ENCODE measurements around the gene SPATA9.

SPATA9 gene

GRCh38 chr5:95619514-95620029 is 63.2 kb downstream of the SPATA9 start:
- DNase-seq (ENCODE audit: low read depth in 2 of 2) = no peak

- no peak for DNase-seq (ENCODE audit: low read depth in 2 of 2)
Observed at GRCh38 chr5:95619096-95619495, 63.7 kb downstream of the SPATA9 start.

DNA sequence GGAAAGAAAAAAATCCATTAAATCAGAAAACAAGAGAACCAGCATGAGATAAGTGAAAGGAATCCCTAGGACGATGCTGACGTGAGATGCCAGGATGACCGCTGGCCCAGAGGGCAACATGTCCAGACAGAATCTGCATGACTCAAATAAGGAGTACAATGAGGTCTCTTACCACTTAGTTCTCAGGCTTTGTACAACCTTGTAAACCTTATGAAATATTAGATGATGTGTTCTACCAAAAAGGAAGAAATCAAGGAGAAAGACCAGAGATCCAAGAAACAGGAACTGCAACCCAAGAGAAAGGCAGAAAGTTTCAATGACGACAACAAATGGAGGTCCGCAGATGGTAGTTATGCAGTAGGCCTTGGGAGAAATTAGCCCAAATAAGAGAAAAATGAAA is 65.7 kb downstream of the SPATA9 start:
- no peak for DNase-seq (ENCODE audit: low read depth in 2 of 2)

DNA sequence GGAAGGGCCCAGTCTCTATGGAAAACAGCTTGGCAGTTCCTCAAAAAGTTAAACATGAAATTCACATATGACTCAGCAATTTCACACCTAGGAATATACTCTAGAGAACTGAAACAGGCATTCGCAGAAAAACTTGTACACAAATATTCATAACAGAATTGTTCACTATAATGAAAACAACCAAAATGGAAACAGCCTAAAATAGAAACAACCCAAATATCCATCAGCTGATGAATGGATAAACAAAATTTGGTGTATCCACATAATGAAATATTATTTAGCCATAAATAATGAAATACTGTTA is 67.7 kb downstream of the SPATA9 start:
- no peak for DNase-seq (ENCODE audit: low read depth in 2 of 2)

DNA sequence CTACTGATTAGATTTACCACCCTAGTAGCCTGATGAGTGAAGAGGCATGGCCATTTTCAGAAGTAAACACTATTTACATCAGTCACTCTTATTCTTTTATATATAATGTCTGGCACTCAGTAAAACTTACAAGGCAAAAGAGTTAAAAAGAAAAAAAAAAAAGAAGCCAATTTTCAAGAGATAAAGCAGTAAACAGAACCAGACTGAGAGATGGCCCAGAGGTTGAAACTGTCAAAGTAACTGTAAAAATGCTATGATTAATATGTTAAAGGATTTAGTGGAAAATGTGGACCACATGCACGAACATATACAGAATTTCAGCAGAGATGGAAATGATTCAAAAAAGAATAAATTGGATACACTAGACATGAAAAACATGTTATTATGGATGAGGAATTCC is 69.3 kb downstream of the SPATA9 start:
- no peak for DNase-seq (ENCODE audit: low read depth in 2 of 2)

DNA sequence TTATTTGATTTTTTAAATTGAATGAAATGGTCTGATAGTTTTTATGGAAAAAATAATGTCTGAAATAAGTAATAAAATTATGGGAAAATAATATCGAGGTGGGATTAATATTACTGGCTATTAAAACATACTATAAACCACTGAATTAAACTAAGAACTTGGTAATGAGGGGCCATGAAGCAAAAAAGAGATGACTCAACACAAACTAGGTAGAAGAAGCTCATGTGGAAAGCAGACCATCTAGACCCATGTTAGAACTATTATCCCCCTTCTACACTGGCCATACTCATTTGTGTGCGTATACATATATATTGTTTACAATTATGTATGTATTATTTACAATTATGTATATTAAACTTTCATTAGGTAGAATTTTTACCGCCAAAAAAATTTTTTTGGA is 71.4 kb downstream of the SPATA9 start:
- DNase-seq (ENCODE audit: low read depth in 2 of 2) = no peak

- no peak for DNase-seq (ENCODE audit: low read depth in 2 of 2)
Observed at GRCh38 chr5:95610546-95610945, 72.2 kb downstream of the SPATA9 start.

- DNase-seq (ENCODE audit: low read depth in 2 of 2) = no peak
Observed at GRCh38 chr5:95609711-95610110, 73.1 kb downstream of the SPATA9 start.
